Measurements from ENCODE around the gene NFIC.

- TF ChIP-seq CTCF (IDR thresholded peaks at IDR 0.05) (no peak), POLR2A (IDR thresholded peaks at IDR 0.05; ENCODE audit: low read depth) (no peak)
Observed at GRCh38 chr19:3455960-3456601, 89.7 kb downstream of the NFIC start.
